ENCODE results near the gene MYO5C.

MYO5C gene

DNA sequence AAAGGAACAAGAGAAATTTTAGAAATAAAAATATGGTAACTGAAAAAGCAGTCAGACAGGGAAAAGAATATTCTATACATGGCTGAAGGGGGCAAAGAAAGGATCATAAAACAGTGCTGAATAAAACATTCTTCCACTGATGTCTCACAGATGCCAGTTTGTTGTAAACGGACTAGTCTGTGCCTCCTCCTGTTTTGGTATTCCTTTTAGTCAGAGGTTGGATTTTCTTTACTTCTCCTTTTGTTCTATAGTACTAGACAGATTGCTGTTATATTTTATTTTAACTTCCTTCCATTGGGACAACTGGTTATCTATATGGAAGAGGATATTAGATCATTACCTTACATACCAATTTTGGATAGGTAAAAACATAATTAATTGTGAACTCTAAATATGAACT, 88.4 kb downstream of the MYO5C start:
- no peaks in the 10 kb centered on the region for H3K27me3 Mint-ChIP-seq (ENCODE audit: low read depth)
- H3K36me3 Mint-ChIP-seq (ENCODE audit: low read depth) = peaks cover 4% of the 10 kb centered on the region
- TF ChIP-seq, protein P1, sequence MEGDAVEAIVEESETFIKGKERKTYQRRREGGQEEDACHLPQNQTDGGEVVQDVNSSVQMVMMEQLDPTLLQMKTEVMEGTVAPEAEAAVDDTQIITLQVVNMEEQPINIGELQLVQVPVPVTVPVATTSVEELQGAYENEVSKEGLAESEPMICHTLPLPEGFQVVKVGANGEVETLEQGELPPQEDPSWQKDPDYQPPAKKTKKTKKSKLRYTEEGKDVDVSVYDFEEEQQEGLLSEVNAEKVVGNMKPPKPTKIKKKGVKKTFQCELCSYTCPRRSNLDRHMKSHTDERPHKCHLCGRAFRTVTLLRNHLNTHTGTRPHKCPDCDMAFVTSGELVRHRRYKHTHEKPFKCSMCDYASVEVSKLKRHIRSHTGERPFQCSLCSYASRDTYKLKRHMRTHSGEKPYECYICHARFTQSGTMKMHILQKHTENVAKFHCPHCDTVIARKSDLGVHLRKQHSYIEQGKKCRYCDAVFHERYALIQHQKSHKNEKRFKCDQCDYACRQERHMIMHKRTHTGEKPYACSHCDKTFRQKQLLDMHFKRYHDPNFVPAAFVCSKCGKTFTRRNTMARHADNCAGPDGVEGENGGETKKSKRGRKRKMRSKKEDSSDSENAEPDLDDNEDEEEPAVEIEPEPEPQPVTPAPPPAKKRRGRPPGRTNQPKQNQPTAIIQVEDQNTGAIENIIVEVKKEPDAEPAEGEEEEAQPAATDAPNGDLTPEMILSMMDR (IDR thresholded peaks at IDR 0.05; ENCODE audit: unreplicated experiment in 3 of 3) = no peak
- H3K4me1 Mint-ChIP-seq = no peaks in the 10 kb centered on the region
- no peaks in the 10 kb centered on the region for H3K9me3 Mint-ChIP-seq
- H3K4me3 Mint-ChIP-seq = no peak overlapping the region
- no peak overlapping the region for H3K27ac Mint-ChIP-seq

GRCh38 chr15:52206446-52206845, 89.2 kb downstream of the MYO5C start:
- Mint-ChIP-seq H3K9me3 (no peaks in the 10 kb centered on the region), H3K4me1 (no peaks in the 10 kb centered on the region), H3K27ac (no peak overlapping the region), H3K4me3 (no peak overlapping the region), H3K27me3 (ENCODE audit: low read depth) (no peaks in the 10 kb centered on the region), H3K36me3 (ENCODE audit: low read depth) (peaks cover 4% of the 10 kb centered on the region)
- TF ChIP-seq, protein P1 (IDR thresholded peaks at IDR 0.05; ENCODE audit: unreplicated experiment in 3 of 3) = no peak

- Mint-ChIP-seq H3K4me3 (no peak overlapping the region), H3K36me3 (ENCODE audit: low read depth) (peaks cover 4% of the 10 kb centered on the region), H3K27ac (no peak overlapping the region), H3K4me1 (no peaks in the 10 kb centered on the region), H3K27me3 (ENCODE audit: low read depth) (no peaks in the 10 kb centered on the region), H3K9me3 (no peaks in the 10 kb centered on the region)
- TF ChIP-seq, protein P1 (IDR thresholded peaks at IDR 0.05; ENCODE audit: unreplicated experiment in 3 of 3) = no peak
Measured at GRCh38 chr15:52204657-52205056, 90.9 kb downstream of the MYO5C start.

- TF ChIP-seq, protein P1 (IDR thresholded peaks at IDR 0.05; ENCODE audit: unreplicated experiment in 3 of 3) = no peak
- no peak overlapping the region for H3K27ac Mint-ChIP-seq
- H3K27me3 Mint-ChIP-seq (ENCODE audit: low read depth) = peaks cover 4% of the 10 kb centered on the region
- no peaks in the 10 kb centered on the region for H3K9me3 Mint-ChIP-seq
- H3K36me3 Mint-ChIP-seq (ENCODE audit: low read depth) = no peaks in the 10 kb centered on the region
- H3K4me3 Mint-ChIP-seq = no peak overlapping the region
- H3K4me1 Mint-ChIP-seq = no peaks in the 10 kb centered on the region
Measured at GRCh38 chr15:52200831-52201365, 94.7 kb downstream of the MYO5C start.

GRCh38 chr15:52199271-52199670, 96.3 kb downstream of the MYO5C start:
- TF ChIP-seq, protein P1 (IDR thresholded peaks at IDR 0.05; ENCODE audit: unreplicated experiment in 3 of 3) = no peak
- H3K9me3 Mint-ChIP-seq = no peaks in the 10 kb centered on the region

GRCh38 chr15:52196891-52197290, 98.7 kb downstream of the MYO5C start:
- Mint-ChIP-seq H3K36me3 (ENCODE audit: low read depth) (no peaks in the 10 kb centered on the region), H3K9me3 (no peaks in the 10 kb centered on the region), H3K4me1 (peaks cover 6% of the 10 kb centered on the region), H3K27me3 (ENCODE audit: low read depth) (peaks cover 4% of the 10 kb centered on the region), H3K27ac (no peak overlapping the region), H3K4me3 (no peak overlapping the region)
- TF ChIP-seq, protein P1 (IDR thresholded peaks at IDR 0.05; ENCODE audit: unreplicated experiment in 3 of 3) = no peak

More at GRCh38 chr15:52199271-52199670, 96.3 kb downstream of the MYO5C start:
- Mint-ChIP-seq H3K4me1 (no peaks in the 10 kb centered on the region), H3K4me3 (no peak overlapping the region), H3K36me3 (ENCODE audit: low read depth) (no peaks in the 10 kb centered on the region), H3K27ac (no peak overlapping the region), H3K27me3 (ENCODE audit: low read depth) (peaks cover 4% of the 10 kb centered on the region)

Measured in nephron (organoid).